Thyroid gland (tissue), 4 donors: ENCODE measurements around the gene SOD3.

ENCODE experiments used
- CTCF ChIP-seq, 6 experiments: fragments of 200-600 bp in 3 of 6; fragments of 450-650 bp in 3 of 6; sonication (generic) in 3 of 6; IDR thresholded peaks; one replicate each; pipeline ENCODE4 v1.5.1; 2016 to 2019; ENCODE audit warnings: antibody characterized with exemption in 6 of 6, mild to moderate bottlenecking in 2 of 6, inconsistent platforms in 1 of 6, moderate library complexity in 1 of 6
- POLR2A ChIP-seq, 2 donors: fragments of 450-650 bp; IDR thresholded peaks; one replicate each; pipeline ENCODE4 v1.6.1; 2017; ENCODE audit warnings: antibody characterized with exemption in 2 of 2, mild to moderate bottlenecking in 2 of 2, moderate library complexity in 1 of 2

- no peak for TF ChIP-seq CTCF (IDR thresholded peaks at IDR 0.05)
- no peak for TF ChIP-seq POLR2A (IDR thresholded peaks at IDR 0.05)
Observed at GRCh38 chr4:24770032-24770584, 25.3 kb upstream of the SOD3 start.
